Gastrocnemius medialis (tissue), 4 donors: Measurements from ENCODE around the gene ZNF384. TPM values are rescaled to one million over a fixed set of nuclear protein-coding genes. Genes with fewer than 3 reads are reported as not detected.
"Not testable (repeated sequence)": the region's sequence is repeated elsewhere in the genome, so short reads cannot be mapped to it uniquely, and the experiment has no call there.

Experiments
- ATAC-seq, 2 donors: fragments of 150-250 bp; one replicate each; pipeline ENCODE4 v1.9.1; 2016
- DNase-seq, 2 donors: peaks; one replicate each; pipeline ENCODE4 v3.0.0-alpha.2; 2019
- H3K27ac ChIP-seq, 4 donors: fragments of 200-600 bp; sonication (generic); 1 replicate in 1 of 4; 2 replicates in 3 of 4; pipeline ENCODE4 v1.5.1; 2016 to 2018; ENCODE audit warnings: mild to moderate bottlenecking in 2 of 4, moderate library complexity in 1 of 4
- H3K27me3 ChIP-seq, 3 donors: fragments of 200-600 bp; sonication (generic) in 2 of 3; 1 replicate in 1 of 3; 2 replicates in 2 of 3; pipeline versions ENCODE4 v1.5.1 to v1.6.0; 2016 to 2019; ENCODE audit warnings: mild to moderate bottlenecking in 1 of 3, moderate library complexity in 1 of 3
- H3K36me3 ChIP-seq, 2 donors: fragments of 200-600 bp; sonication (generic) in 1 of 2; one replicate each; pipeline ENCODE4 v1.5.1; 2017 to 2018
- H3K4me1 ChIP-seq, 2 donors: fragments of 200-600 bp; sonication (generic) in 1 of 2; one replicate each; pipeline ENCODE4 v1.5.1; 2016 to 2017; ENCODE audit warnings: mild to moderate bottlenecking in 2 of 2
- H3K4me3 ChIP-seq, 4 donors: fragments of 200-600 bp; sonication (generic) in 3 of 4; 1 replicate in 1 of 4; 2 replicates in 3 of 4; pipeline ENCODE4 v1.5.1; 2016 to 2019; ENCODE audit warnings: mild to moderate bottlenecking in 2 of 4
- H3K9me3 ChIP-seq, 3 donors: fragments of 200-600 bp; sonication (generic) in 2 of 3; 1 replicate in 1 of 3; 2 replicates in 2 of 3; pipeline ENCODE4 v1.5.1; 2016 to 2019
- CTCF ChIP-seq, 5 experiments: fragments of 450-650 bp in 3 of 5; fragments of 200-600 bp in 2 of 5; sonication (generic) in 2 of 5; IDR thresholded peaks in 4 of 5; conservative IDR thresholded peaks in 1 of 5; 1 replicate in 4 of 5; 2 replicates in 1 of 5; pipeline ENCODE4 v1.5.1; 2016 to 2019; ENCODE audit warnings: antibody characterized with exemption in 5 of 5, mild to moderate bottlenecking in 3 of 5, moderate library complexity in 3 of 5
- POLR2A ChIP-seq, 2 donors: fragments of 450-650 bp; IDR thresholded peaks; one replicate each; pipeline ENCODE4 v1.6.1; 2017; ENCODE audit warnings: antibody characterized with exemption in 2 of 2, mild to moderate bottlenecking in 2 of 2, moderate library complexity in 2 of 2
- in situ Hi-C, 4 donors: fragments of 200-750 bp; cut with MboI; loops; one replicate each; pipeline versions ENCODE4 v1.15.0 to v1.8.0; 2017; ENCODE audit warnings: low sequenced_read_pairs in 4 of 4
- intact Hi-C: fragments of 100-400 bp; cut with DNase I; formaldehyde crosslinking; loops from one replicate; pipeline ENCODE4 v1.15.1; 2023; ENCODE audit warnings: low total_unique reads
- total RNA-seq, 4 donors: library from RNA; depleted of rRNA; stranded (reverse); fragments of >200 nt; gene quantifications; one replicate each; pipeline versions ENCODE4 v1.1.0 to v1.2.3, GENCODE V29; 2016

Gene ZNF384
- total RNA-seq, 4 donors from 2014 or later, result 22.4 to 35.3 (median 27.9) TPM

GRCh38 chr12:6708960-6709394 is 19.8 kb upstream of the ZNF384 start:
- in situ Hi-C loops (loop anchor here in 1 of 4 donors (10.0 kb wide), 1 partner anchor 54 kb away; no protein-coding TSS in a partner anchor), intact Hi-C loops (no loop called here)
- Histone ChIP-seq H3K4me1 (no peaks in the 10 kb centered on the region), H3K9me3 (no peaks in the 10 kb centered on the region), H3K36me3 (no peaks in the 10 kb centered on the region), H3K27ac (no peak overlapping the region), H3K4me3 (no peak overlapping the region), H3K27me3 (peaks cover 21 to 37% (median 31%) of the 10 kb centered on the region in 3 donors)
- DNase-seq (no peak), ATAC-seq (no peak)
- TF ChIP-seq CTCF (IDR thresholded peaks at IDR 0.05 in 4 of 5, conservative IDR thresholded peaks at IDR 0.05 in 1 of 5) (no peak), POLR2A (IDR thresholded peaks at IDR 0.05) (no peak)

DNA sequence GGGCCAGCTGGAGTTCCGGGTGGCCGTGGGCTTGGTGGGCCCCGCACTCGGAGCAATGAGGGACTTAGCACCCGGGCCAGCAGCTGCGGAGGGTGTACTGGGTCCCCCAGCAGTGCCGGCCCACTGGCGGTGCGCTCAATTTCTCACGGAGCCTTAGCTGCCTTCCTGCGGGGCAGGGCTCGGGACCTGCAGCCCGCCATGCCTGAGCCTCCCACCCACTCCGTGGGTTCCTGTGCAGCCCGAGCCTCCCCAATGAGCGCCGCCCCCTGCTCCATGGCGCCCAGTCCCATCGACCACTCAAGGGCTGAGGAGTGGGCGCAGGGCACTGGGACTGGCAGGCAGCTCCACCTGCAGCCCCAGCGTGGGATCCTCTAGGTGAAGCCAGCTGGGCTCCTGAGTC is 19.2 kb upstream of the ZNF384 start:
- DNase-seq, H3K4me3 ChIP-seq, ATAC-seq, H3K27ac ChIP-seq, H3K9me3 ChIP-seq, H3K36me3 ChIP-seq, H3K4me1 ChIP-seq, intact Hi-C loops: not testable (repeated sequence)
- in situ Hi-C loops, result loop anchor here in 1 of 4 donors (10.0 kb wide), 1 partner anchor 54 kb away; no protein-coding TSS in a partner anchor
- peaks cover 28 to 43% (median 35%) of the 10 kb centered on the region in 3 donors for H3K27me3 ChIP-seq

- peaks cover 67 to 74% (median 70%) of the 10 kb centered on the region in 3 donors for H3K27me3 ChIP-seq
- no peaks in the 10 kb centered on the region for H3K9me3 ChIP-seq
- in situ Hi-C loops, result loop anchor here in 1 of 4 donors (10.0 kb wide), 1 partner anchor 49 kb away; no protein-coding TSS in a partner anchor
- DNase-seq (no peak), ATAC-seq (no peak)
- TF ChIP-seq CTCF (IDR thresholded peaks at IDR 0.05 in 4 of 5, conservative IDR thresholded peaks at IDR 0.05 in 1 of 5), result no peak
- TF ChIP-seq POLR2A (IDR thresholded peaks at IDR 0.05), result no peak
- H3K4me1 ChIP-seq, result peaks cover 0 to 2% of the 10 kb centered on the region in 2 donors
- no peak overlapping the region for H3K4me3 ChIP-seq
- H3K27ac ChIP-seq, result no peak overlapping the region
- no peaks in the 10 kb centered on the region for H3K36me3 ChIP-seq
- intact Hi-C loops, result no loop called here
These were observed 14.5 kb upstream of the ZNF384 start for GRCh38 chr12:6703631-6704030.

DNA sequence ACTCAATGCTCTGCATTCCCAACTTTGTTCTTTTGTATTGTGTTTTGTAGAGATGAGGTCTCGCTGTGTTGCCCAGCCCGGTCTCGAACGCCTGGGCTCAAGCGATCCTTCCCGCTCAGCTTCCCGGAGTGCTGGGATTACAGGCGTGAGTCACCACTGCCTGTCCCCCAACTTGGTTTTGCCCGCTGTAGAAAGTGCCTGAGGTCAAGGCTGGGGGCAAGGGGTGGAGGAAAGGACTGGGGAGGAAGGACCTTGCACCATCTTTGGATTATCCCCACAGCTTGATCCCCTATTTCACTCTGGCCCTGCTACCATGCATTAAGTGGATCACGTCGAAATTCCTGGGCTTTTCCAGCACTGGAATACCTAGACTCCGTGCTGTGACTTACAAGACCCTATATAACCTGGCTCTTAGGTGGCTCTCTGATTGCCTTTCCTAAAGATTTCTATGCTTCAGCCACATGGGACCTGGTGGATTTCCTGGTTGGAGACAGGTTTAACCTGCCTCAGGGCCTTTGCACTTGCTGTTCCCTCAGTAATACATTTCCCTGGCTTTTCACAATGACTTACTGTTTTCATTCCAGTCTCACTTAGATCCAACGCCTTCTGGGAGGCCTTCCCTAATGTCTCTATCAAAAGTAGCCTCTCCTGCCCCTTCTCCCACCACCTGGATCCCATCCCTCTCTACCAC is 12.0 kb upstream of the ZNF384 start:
- in situ Hi-C loops (loop anchor here in 1 of 4 donors (10.0 kb wide), 1 partner anchor 46 kb away; no protein-coding TSS in a partner anchor), intact Hi-C loops (no loop called here)
- Histone ChIP-seq H3K27me3 (peaks cover 69 to 90% (median 74%) of the 10 kb centered on the region in 3 donors), H3K4me3 (peak overlapping the region in 2 of 4 donors; percentile 13 to 38), H3K4me1 (peaks cover 0 to 2% of the 10 kb centered on the region in 2 donors), H3K27ac (no peak overlapping the region), H3K36me3 (no peaks in the 10 kb centered on the region), H3K9me3 (no peaks in the 10 kb centered on the region)
- DNase-seq, result no peak
- TF ChIP-seq POLR2A (IDR thresholded peaks at IDR 0.05) (no peak), CTCF (IDR thresholded peaks at IDR 0.05 in 4 of 5, conservative IDR thresholded peaks at IDR 0.05 in 1 of 5) (no peak)
- ATAC-seq, result no peak

DNA sequence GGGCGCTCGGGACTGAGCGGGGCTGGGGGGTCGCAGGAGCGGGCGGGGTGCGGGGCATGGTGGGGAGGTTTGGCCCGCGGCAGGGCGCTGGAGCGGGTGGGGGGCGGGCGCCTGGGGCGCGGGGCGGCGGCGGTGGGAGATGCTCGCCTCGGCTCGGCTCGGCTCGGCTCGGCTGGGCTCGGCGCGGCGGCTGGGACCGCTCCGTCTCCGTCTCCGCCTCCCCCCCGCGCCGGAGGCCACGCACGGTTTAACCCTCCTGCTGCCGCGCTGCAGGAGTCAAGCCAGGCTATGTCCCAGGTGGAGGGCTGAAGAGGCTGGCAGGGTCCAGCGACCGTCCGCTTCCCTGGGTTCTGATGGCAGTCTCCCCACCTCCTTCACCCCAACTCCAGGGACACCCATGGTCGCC is 11.5 kb upstream of the ZNF384 start, which contains the start of gene PIANP:
TSS of gene PIANP (minus strand) at position 170 of the 406 bp plus-strand sequence. CDS start 2,754 bp downstream, outside the sequence.
- TF ChIP-seq CTCF (IDR thresholded peaks at IDR 0.05 in 4 of 5, conservative IDR thresholded peaks at IDR 0.05 in 1 of 5) (no peak), POLR2A (IDR thresholded peaks at IDR 0.05) (no peak)
- H3K4me3 ChIP-seq, result peak within 1 kb of the TSS; percentile 27 to 38 (median 36)
- peaks cover 0 to 2% of the 10 kb centered on the region in 2 donors for H3K4me1 ChIP-seq
- no peak within 1 kb of the TSS for H3K27ac ChIP-seq
- H3K9me3 ChIP-seq, result no peaks in the 10 kb centered on the region
- H3K36me3 ChIP-seq, result no peaks in the 10 kb centered on the region
- H3K27me3 ChIP-seq, result peaks cover 74 to 92% (median 76%) of the 10 kb centered on the region in 3 donors
- in situ Hi-C loops, result loop anchor here in 1 of 4 donors (10.0 kb wide), 1 partner anchor 46 kb away; no protein-coding TSS in a partner anchor
- intact Hi-C loops, result no loop called here
- DNase-seq (no peak), ATAC-seq (no peak)
